H1 (cell line): ENCODE data around the gene MUC2. TPM values are rescaled to one million over a fixed set of nuclear protein-coding genes. Genes with fewer than 3 reads are reported as not detected.

Source experiments
- RBBP5 ChIP-seq: IDR thresholded peaks from 2 replicates; pipeline ENCODE4 v1.7.1; 2012; ENCODE audit warnings: low read depth, mild to moderate bottlenecking, inconsistent platforms, low read length, moderate library complexity, borderline replicate concordance
- polyA plus RNA-seq, 7 experiments: library from polyadenylated mRNA; depleted of rRNA in 3 of 7; stranded (reverse) in 5 of 7; unstranded in 2 of 7; fragments of >200 nt in 5 of 7; fragments of 200-250 nt in 2 of 7; gene quantifications; 1 replicate in 5 of 7; 2 replicates in 1 of 7; 4 replicates in 1 of 7; pipeline versions ENCODE4 v1.2.1 to v1.2.3, GENCODE V29; 2011 to 2013; ENCODE audit warnings: missing spikeins in 2 of 7, mixed read lengths in 2 of 7
- total RNA-seq: library from RNA; stranded (reverse); fragmentation: NEBNext Ultra II Directional; extraction: Animal tissue kit (Norgen Biotek cat#: 25700); gene quantifications from 2 replicates; pipeline ENCODE4 v1.2.1, GENCODE V29; 2021

MUC2 gene
- total and polyA plus RNA-seq, 2 of the 8 experiments (the other 6 are each of a cell fraction or from before 2014, with no cell fraction given) = not detected

DNA sequence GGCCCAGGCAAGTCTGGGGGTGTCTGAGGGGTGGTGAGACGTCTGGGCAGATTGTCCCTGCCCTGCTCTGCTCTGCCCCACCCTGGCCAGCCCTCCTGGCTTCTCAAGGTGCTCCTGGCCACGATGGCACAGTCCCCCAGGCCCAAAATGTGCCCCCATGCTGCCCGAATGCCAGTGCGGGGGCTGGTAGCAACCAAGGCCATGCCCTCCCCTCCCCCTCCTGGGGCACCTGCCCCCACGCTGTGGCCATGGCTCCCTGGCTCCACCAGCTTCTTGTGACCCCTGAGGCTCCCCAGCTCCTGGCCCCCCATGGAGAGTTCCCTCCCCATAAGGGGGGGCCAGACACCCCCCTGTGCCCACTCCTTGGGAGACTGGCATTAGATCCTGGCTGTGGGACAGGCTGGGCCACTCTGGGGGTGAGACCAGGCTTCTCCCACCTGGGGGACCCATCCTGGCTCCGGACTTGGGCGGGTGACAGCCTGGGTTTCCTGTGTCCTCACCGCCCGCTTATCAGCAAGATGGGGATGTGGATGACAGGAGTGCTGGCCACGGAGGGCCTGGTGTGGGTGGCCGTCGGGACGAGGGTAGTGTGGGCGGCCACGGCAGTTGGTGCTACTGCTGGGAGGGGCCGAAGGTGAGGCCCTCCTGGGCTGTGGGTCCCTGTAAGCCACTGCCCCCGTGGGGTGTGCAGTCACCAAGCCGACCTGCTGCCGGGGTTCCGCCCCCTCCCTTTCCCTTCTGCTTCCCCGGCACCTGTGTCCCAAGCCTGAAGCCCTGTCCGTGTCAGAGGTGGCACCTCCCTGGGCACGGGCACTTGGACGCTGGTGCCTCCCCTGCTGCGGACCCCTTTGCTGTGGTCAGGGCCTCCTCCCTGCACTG is 22.3 kb upstream of the MUC2 start (continued):
- TF ChIP-seq RBBP5 = no peak
